Measurements from ENCODE around the gene TMEM63C.

TMEM63C gene

DNA sequence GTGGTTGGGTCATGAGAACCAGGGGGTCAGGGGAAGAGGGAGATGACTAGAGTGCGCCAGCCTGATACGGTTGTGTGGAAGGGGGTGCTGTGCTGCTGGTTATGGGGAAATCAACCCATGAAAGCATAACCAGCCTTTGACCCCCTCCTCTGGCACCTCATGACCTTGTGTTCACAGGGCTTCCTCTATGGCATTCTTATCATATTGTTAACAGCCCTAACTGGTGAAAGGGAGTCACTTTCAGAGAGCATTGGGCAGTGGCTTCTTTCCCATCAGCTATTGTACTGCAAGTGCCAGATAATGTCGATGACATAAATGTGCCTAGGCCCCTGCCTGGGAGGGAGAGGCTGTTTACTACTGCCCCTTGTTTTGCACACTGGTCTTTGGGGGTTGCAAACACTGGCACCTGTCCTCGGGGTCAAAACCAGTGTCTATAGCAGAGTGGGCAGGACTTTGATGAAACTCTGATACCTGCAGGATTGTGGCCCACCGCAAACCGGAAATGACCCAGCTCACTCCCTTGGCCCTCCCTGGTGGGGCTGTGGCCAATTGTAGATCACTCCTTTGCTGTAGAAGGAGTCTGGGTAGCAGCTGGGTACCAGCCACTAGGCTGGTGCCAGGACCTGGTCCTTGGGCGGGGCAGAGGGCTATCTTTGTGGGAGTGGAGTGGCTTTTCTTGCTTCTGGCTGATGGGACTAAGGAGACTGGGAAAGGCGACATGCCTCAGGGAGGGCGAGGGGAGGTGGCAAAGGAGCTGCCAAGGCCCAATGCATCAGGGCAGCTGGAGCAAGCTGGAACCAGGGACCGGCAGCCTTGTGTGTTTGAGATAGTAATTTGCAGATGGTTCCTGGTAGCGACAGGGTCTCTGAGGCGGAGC, 634 bp upstream of the TMEM63C start:
- Histone ChIP-seq H3K9me2 (ENCODE audit: low read depth, low read length) (no peaks in the 10 kb centered on the region), H3K4me1 (ENCODE audit: insufficient read depth, low read length, severe bottlenecking) (peaks cover 17% of the 10 kb centered on the region), H3K9ac (ENCODE audit: low read length) (no peak overlapping the region), H3F3A (ENCODE audit: insufficient read depth, low read length) (no peaks in the 10 kb centered on the region), H3K27me3 (ENCODE audit: insufficient read depth, low read length) (no peaks in the 10 kb centered on the region), H3K9me3 (ENCODE audit: low read length) (no peaks in the 10 kb centered on the region), H3K27ac (ENCODE audit: low read depth, low read length, poor library complexity, severe bottlenecking) (peak overlapping the region; percentile 30), H3K79me2 (ENCODE audit: insufficient read depth, low read length) (no peaks in the 10 kb centered on the region), H2AFZ (ENCODE audit: low read length) (0 out of 2 replicates have a peak overlapping the region, but pooled peaks have one; percentile 60), H3K4me2 (ENCODE audit: low read length) (peak overlapping the region; percentile 66), H3K36me3 (ENCODE audit: insufficient read depth, low read length) (no peaks in the 10 kb centered on the region), H3K4me3 (ENCODE audit: low read depth, low read length, poor library complexity, severe bottlenecking) (peak overlapping the region; percentile 69), H4K20me1 (ENCODE audit: insufficient read depth, low read length) (no peaks in the 10 kb centered on the region)
- TF ChIP-seq, protein P1, sequence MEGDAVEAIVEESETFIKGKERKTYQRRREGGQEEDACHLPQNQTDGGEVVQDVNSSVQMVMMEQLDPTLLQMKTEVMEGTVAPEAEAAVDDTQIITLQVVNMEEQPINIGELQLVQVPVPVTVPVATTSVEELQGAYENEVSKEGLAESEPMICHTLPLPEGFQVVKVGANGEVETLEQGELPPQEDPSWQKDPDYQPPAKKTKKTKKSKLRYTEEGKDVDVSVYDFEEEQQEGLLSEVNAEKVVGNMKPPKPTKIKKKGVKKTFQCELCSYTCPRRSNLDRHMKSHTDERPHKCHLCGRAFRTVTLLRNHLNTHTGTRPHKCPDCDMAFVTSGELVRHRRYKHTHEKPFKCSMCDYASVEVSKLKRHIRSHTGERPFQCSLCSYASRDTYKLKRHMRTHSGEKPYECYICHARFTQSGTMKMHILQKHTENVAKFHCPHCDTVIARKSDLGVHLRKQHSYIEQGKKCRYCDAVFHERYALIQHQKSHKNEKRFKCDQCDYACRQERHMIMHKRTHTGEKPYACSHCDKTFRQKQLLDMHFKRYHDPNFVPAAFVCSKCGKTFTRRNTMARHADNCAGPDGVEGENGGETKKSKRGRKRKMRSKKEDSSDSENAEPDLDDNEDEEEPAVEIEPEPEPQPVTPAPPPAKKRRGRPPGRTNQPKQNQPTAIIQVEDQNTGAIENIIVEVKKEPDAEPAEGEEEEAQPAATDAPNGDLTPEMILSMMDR (IDR thresholded peaks at IDR 0.05; ENCODE audit: low read length): no peak
- TF ChIP-seq EZH2 (IDR thresholded peaks at IDR 0.05; ENCODE audit: borderline replicate concordance, low read length): no peak

DNA sequence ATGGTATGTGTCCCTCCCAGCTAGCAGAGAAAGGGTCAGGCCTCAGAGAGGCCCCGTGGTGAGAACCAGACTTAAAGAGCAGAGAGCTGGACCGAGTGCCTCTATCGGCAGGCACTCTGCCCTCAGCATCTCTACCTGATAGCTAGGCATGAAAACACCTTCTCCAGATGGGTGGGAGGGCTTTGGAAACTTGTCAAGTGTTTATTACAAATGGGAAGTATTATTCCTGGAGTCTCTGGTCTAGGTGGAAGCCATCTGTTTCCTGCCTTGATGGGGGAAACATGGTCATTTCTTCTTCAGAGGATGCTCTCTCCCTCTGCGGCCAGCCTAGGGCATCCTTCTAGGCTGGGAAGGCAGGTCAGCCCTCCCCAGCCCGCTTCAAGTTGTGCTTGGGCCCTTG, 2.3 kb downstream of the TMEM63C start:
- Histone ChIP-seq H2AFZ (ENCODE audit: low read length) (no peak overlapping the region), H3K4me3 (ENCODE audit: low read depth, low read length, poor library complexity, severe bottlenecking) (no peak overlapping the region), H3K9me2 (ENCODE audit: low read depth, low read length) (no peaks in the 10 kb centered on the region), H3K4me2 (ENCODE audit: low read length) (no peak overlapping the region), H3F3A (ENCODE audit: insufficient read depth, low read length) (no peaks in the 10 kb centered on the region), H3K9me3 (ENCODE audit: low read length) (no peaks in the 10 kb centered on the region), H4K20me1 (ENCODE audit: insufficient read depth, low read length) (no peaks in the 10 kb centered on the region), H3K9ac (ENCODE audit: low read length) (no peak overlapping the region), H3K27ac (ENCODE audit: low read depth, low read length, poor library complexity, severe bottlenecking) (no peak overlapping the region), H3K36me3 (ENCODE audit: insufficient read depth, low read length) (no peaks in the 10 kb centered on the region), H3K79me2 (ENCODE audit: insufficient read depth, low read length) (no peaks in the 10 kb centered on the region), H3K27me3 (ENCODE audit: insufficient read depth, low read length) (no peaks in the 10 kb centered on the region), H3K4me1 (ENCODE audit: insufficient read depth, low read length, severe bottlenecking) (peaks cover 17% of the 10 kb centered on the region)
- no peak for TF ChIP-seq EZH2 (IDR thresholded peaks at IDR 0.05; ENCODE audit: borderline replicate concordance, low read length)
- TF ChIP-seq, protein P1 (IDR thresholded peaks at IDR 0.05; ENCODE audit: low read length): no peak

DNA sequence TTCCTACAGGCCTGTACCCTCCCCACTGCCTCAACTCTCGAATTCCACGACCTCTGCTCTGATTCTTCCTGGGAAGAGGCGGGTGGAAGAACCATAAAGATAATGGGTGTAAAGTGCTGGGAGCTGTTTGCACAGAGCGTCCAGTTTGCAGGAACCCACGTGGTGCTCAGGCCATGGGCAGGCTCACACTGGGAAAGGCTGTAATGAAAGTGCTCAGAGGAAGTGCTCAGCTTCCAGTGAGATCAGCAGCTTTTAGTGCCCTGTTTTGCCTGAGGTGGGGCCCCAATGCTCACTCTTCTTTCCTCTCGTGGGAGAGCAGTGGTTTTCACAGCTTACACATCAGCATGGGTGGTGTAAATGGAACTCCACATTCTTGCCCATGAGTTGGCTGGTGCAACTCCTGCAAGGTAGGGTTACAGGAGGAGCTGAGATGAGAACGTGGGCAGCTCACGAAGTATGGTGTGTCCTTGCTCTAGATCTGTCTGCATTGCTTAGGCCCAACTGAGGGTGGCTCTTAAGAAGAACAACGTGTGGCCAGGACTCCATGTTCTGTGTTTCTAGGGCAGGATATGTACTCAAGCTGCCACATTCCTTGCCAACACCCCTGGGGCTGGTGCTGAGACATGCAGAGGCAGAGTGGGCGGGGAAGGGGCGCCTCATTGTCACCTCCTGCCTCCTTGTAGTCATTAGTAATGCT, 2.9 kb downstream of the TMEM63C start:
- no peaks in the 10 kb centered on the region for H3K9me3 ChIP-seq (ENCODE audit: low read length)
- H3K27me3 ChIP-seq (ENCODE audit: insufficient read depth, low read length): no peaks in the 10 kb centered on the region
- no peaks in the 10 kb centered on the region for H4K20me1 ChIP-seq (ENCODE audit: insufficient read depth, low read length)
- H3K4me1 ChIP-seq (ENCODE audit: insufficient read depth, low read length, severe bottlenecking): peaks cover 17% of the 10 kb centered on the region
- no peaks in the 10 kb centered on the region for H3F3A ChIP-seq (ENCODE audit: insufficient read depth, low read length)
- no peaks in the 10 kb centered on the region for H3K9me2 ChIP-seq (ENCODE audit: low read depth, low read length)
- no peak overlapping the region for H3K27ac ChIP-seq (ENCODE audit: low read depth, low read length, poor library complexity, severe bottlenecking)
- no peak overlapping the region for H2AFZ ChIP-seq (ENCODE audit: low read length)
- no peaks in the 10 kb centered on the region for H3K79me2 ChIP-seq (ENCODE audit: insufficient read depth, low read length)
- H3K4me2 ChIP-seq (ENCODE audit: low read length): no peak overlapping the region
- no peak for TF ChIP-seq EZH2 (IDR thresholded peaks at IDR 0.05; ENCODE audit: borderline replicate concordance, low read length)
- TF ChIP-seq, protein P1 (IDR thresholded peaks at IDR 0.05; ENCODE audit: low read length): no peak
- no peak overlapping the region for H3K9ac ChIP-seq (ENCODE audit: low read length)
- no peak overlapping the region for H3K4me3 ChIP-seq (ENCODE audit: low read depth, low read length, poor library complexity, severe bottlenecking)
- no peaks in the 10 kb centered on the region for H3K36me3 ChIP-seq (ENCODE audit: insufficient read depth, low read length)

Data from OCI-LY1 (cell line).